HCT116 (cell line): ENCODE results near the gene FMN1.

Experiments used
- ELF1 ChIP-seq: IDR thresholded peaks from 2 replicates; pipeline ENCODE4 v1.6.1; 2012; ENCODE audit warnings: low read depth, borderline replicate concordance
- EZH2 ChIP-seq: fragments of 200-600 bp; sonication (generic); IDR thresholded peaks from 2 replicates; pipeline ENCODE4 v1.6.1; 2017; ENCODE audit warnings: antibody characterized with exemption, mixed run types
- EZH2phosphoT487 ChIP-seq: fragments of 200-600 bp; IDR thresholded peaks from 2 replicates; pipeline ENCODE4 v1.6.1; 2018; ENCODE audit warnings: antibody characterized with exemption, borderline replicate concordance
- JUND ChIP-seq: IDR thresholded peaks from 2 replicates; pipeline ENCODE4 v1.6.1; 2012
- POLR2A ChIP-seq: IDR thresholded peaks from 2 replicates; pipeline ENCODE4 v1.7.0; 2011; ENCODE audit warnings: borderline replicate concordance; ENCODE audit not compliant: insufficient read depth, insufficient read length; ENCODE audit errors: extremely low read depth
- POLR2AphosphoS5 ChIP-seq: IDR thresholded peaks from 2 replicates; pipeline ENCODE4 v1.6.1; 2011; ENCODE audit warnings: mild to moderate bottlenecking, low read depth, low read length, moderate library complexity
- RAD21 ChIP-seq: IDR thresholded peaks from 2 replicates; pipeline ENCODE4 v1.6.1; 2012; ENCODE audit warnings: low read depth, mild to moderate bottlenecking
- TCF7L2 ChIP-seq: IDR thresholded peaks from 2 replicates; pipeline ENCODE4 v1.7.0; 2011; ENCODE audit warnings: borderline replicate concordance, inconsistent platforms; ENCODE audit not compliant: insufficient read depth, insufficient read length; ENCODE audit errors: extremely low read depth
- ZFX ChIP-seq: fragments of 450-650 bp; IDR thresholded peaks from 2 replicates; pipeline ENCODE4 v1.6.1; 2017
- ZNF274 ChIP-seq: fragments of 200-500 bp; sonication (Bioruptor generic); IDR thresholded peaks from 2 replicates; pipeline ENCODE4 v1.6.1; 2014; ENCODE audit warnings: mild to moderate bottlenecking, low read depth, low read length, inconsistent platforms
- TF ChIP-seq, protein P1 (sequence below), 3 experiments: fragments of 200-600 bp in 1 of 3; sonication (generic) in 1 of 3; IDR thresholded peaks in 2 of 3; conservative IDR thresholded peaks in 1 of 3; 2 replicates each; pipeline ENCODE4 v1.5.1; 2012 to 2017; ENCODE audit warnings: low read depth in 2 of 3, low read length in 2 of 3, antibody characterized with exemption in 1 of 3, borderline replicate concordance in 1 of 3, control low read depth in 1 of 3, mild to moderate bottlenecking in 1 of 3, mixed read lengths in 1 of 3, mixed run types in 1 of 3, moderate library complexity in 1 of 3; ENCODE audit not compliant: insufficient read depth in 1 of 3
- TF ChIP-seq, protein P2 (sequence below): IDR thresholded peaks from 2 replicates; pipeline ENCODE4 v1.6.1; 2012
- TF ChIP-seq, protein P3 (sequence below): IDR thresholded peaks from 2 replicates; pipeline ENCODE4 v1.6.1; 2011; ENCODE audit warnings: mild to moderate bottlenecking, low read length, moderate library complexity; ENCODE audit not compliant: insufficient replicate concordance; ENCODE audit errors: extremely low read depth

DNA sequence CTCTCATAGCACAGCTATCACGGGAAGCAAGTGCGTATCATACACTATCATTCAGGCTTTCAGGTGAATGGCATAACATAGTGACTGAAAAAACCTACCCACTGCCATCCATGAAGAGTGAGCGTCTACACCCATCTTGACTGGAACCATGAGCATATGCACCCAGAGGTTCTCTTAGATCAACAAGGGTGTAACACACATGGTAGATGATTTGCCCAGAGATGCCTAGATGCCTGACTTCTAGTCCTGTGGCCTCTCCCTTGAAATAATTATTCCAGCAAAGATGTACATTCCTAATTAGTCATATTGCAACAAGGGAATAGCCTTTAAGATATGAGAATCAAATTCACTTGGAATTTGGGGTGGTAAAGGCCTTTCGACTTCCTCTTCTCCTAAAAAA is 248.3 kb downstream of the FMN1 start:
- TF ChIP-seq ZNF274 (no peak), EZH2phosphoT487 (no peak), POLR2A (no peak), JUND (no peak), POLR2AphosphoS5 (no peak), EZH2 (no peak), ELF1 (no peak), RAD21 (no peak), TCF7L2 (no peak), ZFX (no peak)
- TF ChIP-seq, protein P1, sequence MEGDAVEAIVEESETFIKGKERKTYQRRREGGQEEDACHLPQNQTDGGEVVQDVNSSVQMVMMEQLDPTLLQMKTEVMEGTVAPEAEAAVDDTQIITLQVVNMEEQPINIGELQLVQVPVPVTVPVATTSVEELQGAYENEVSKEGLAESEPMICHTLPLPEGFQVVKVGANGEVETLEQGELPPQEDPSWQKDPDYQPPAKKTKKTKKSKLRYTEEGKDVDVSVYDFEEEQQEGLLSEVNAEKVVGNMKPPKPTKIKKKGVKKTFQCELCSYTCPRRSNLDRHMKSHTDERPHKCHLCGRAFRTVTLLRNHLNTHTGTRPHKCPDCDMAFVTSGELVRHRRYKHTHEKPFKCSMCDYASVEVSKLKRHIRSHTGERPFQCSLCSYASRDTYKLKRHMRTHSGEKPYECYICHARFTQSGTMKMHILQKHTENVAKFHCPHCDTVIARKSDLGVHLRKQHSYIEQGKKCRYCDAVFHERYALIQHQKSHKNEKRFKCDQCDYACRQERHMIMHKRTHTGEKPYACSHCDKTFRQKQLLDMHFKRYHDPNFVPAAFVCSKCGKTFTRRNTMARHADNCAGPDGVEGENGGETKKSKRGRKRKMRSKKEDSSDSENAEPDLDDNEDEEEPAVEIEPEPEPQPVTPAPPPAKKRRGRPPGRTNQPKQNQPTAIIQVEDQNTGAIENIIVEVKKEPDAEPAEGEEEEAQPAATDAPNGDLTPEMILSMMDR (IDR thresholded peaks at IDR 0.05 in 2 of 3, conservative IDR thresholded peaks at IDR 0.05 in 1 of 3; ENCODE audit: borderline replicate concordance in 1 of 3, insufficient read depth in 1 of 3, low read depth in 2 of 3, low read length in 2 of 3): no peak
- TF ChIP-seq, protein P2, sequence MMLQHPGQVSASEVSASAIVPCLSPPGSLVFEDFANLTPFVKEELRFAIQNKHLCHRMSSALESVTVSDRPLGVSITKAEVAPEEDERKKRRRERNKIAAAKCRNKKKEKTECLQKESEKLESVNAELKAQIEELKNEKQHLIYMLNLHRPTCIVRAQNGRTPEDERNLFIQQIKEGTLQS: no peak
- TF ChIP-seq, protein P3, sequence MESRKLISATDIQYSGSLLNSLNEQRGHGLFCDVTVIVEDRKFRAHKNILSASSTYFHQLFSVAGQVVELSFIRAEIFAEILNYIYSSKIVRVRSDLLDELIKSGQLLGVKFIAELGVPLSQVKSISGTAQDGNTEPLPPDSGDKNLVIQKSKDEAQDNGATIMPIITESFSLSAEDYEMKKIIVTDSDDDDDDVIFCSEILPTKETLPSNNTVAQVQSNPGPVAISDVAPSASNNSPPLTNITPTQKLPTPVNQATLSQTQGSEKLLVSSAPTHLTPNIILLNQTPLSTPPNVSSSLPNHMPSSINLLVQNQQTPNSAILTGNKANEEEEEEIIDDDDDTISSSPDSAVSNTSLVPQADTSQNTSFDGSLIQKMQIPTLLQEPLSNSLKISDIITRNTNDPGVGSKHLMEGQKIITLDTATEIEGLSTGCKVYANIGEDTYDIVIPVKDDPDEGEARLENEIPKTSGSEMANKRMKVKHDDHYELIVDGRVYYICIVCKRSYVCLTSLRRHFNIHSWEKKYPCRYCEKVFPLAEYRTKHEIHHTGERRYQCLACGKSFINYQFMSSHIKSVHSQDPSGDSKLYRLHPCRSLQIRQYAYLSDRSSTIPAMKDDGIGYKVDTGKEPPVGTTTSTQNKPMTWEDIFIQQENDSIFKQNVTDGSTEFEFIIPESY: no peak
